HG03378 (cell line): ENCODE measurements around the gene RIOX2.

Source experiments
- ATAC-seq: cut with Tn5 transposase; IDR thresholded peaks from one replicate; pipeline ENCODE4 v1.9.1; 2021; ENCODE audit warnings: mild to moderate bottlenecking, moderate library complexity; ENCODE audit not compliant: unreplicated experiment

Gene RIOX2

GRCh38 chr3:97990624-97991292 lies 18.5 kb upstream of the RIOX2 start:
- ATAC-seq, result no peak

- ATAC-seq, result no peak
These were observed 16.7 kb upstream of the RIOX2 start for GRCh38 chr3:97988784-97989568.

GRCh38 chr3:97987306-97987705 lies 15.1 kb upstream of the RIOX2 start:
- ATAC-seq, result no peak

GRCh38 chr3:97983933-97984491 lies 11.8 kb upstream of the RIOX2 start:
- no peak for ATAC-seq

- ATAC-seq, result no peak
These were observed 9.7 kb upstream of the RIOX2 start for GRCh38 chr3:97981886-97982285.

GRCh38 chr3:97979610-97980009 lies 7.4 kb upstream of the RIOX2 start:
- ATAC-seq, result no peak

- ATAC-seq, result no peak
These were observed 3.2 kb upstream of the RIOX2 start for GRCh38 chr3:97975466-97975865.

- ATAC-seq, result no peak
These were observed 2.8 kb upstream of the RIOX2 start for GRCh38 chr3:97974996-97975395.

GRCh38 chr3:97972976-97973375 lies 745 bp upstream of the RIOX2 start:
- no peak for ATAC-seq

GRCh38 chr3:97970956-97971620 lies 1.1 kb downstream of the RIOX2 start:
- no peak for ATAC-seq

- no peak for ATAC-seq
These were observed 2.1 kb downstream of the RIOX2 start for GRCh38 chr3:97970156-97970555.

- ATAC-seq, result no peak
These were observed 2.7 kb downstream of the RIOX2 start for GRCh38 chr3:97969541-97969940.

- no peak for ATAC-seq
These were observed 3.9 kb downstream of the RIOX2 start for GRCh38 chr3:97968376-97968775.

- no peak for ATAC-seq
These were observed 4.3 kb downstream of the RIOX2 start for GRCh38 chr3:97967966-97968365.

GRCh38 chr3:97960993-97961766 lies 11.1 kb downstream of the RIOX2 start:
- ATAC-seq, result no peak

GRCh38 chr3:97960551-97960950 lies 11.7 kb downstream of the RIOX2 start:
- no peak for ATAC-seq

GRCh38 chr3:97959872-97960271 lies 12.4 kb downstream of the RIOX2 start:
- ATAC-seq, result no peak

- ATAC-seq, result no peak
These were observed 13.4 kb downstream of the RIOX2 start for GRCh38 chr3:97958796-97959195.

- ATAC-seq, result no peak
These were observed 13.8 kb downstream of the RIOX2 start for GRCh38 chr3:97958396-97958795.

GRCh38 chr3:97957617-97958311 lies 14.5 kb downstream of the RIOX2 start:
- no peak for ATAC-seq
